Measurements from ENCODE around the gene CEACAM16. TPM values are rescaled to one million over a fixed set of nuclear protein-coding genes. Genes with fewer than 3 reads are reported as not detected.

Gene CEACAM16
- total RNA-seq, 2 donors from 2014 or later = not detected

- no peak overlapping the region for H3K4me3 ChIP-seq
- H3K27me3 ChIP-seq (replicated peaks; ENCODE audit: insufficient read depth) = no peaks in the 10 kb centered on the region
- TF ChIP-seq CTCF (IDR thresholded peaks at IDR 0.05) = no peak
- H3K27ac ChIP-seq = peak overlapping the region; percentile 67 to 70
- DNase-seq (ENCODE audit: low spot score) (no peak), ATAC-seq (ENCODE audit: insufficient number of reproducible peaks, low FRiP score, low read depth) (peak; percentile 3)
- no peaks in the 10 kb centered on the region for H3K9me3 ChIP-seq
- H3K36me3 ChIP-seq = no peaks in the 10 kb centered on the region
- peaks cover 50 to 75% of the 10 kb centered on the region in 2 donors for H3K4me1 ChIP-seq (ENCODE audit: control insufficient read depth in 1 of 2, low read depth in 2 of 2)
Measured at GRCh38 chr19:44741258-44741731, 42.3 kb downstream of the CEACAM16 start.

- no peak for TF ChIP-seq CTCF (IDR thresholded peaks at IDR 0.05)
- Histone ChIP-seq H3K4me1 (ENCODE audit: control insufficient read depth in 1 of 2, low read depth in 2 of 2) (peaks cover 50 to 80% of the 10 kb centered on the region in 2 donors), H3K27me3 (replicated peaks; ENCODE audit: insufficient read depth) (no peaks in the 10 kb centered on the region), H3K36me3 (no peaks in the 10 kb centered on the region), H3K4me3 (peak overlapping the region; percentile 10), H3K9me3 (no peaks in the 10 kb centered on the region), H3K27ac (peak overlapping the region; percentile 67 to 85)
- peak; percentile 96 for DNase-seq (ENCODE audit: low spot score)
- ATAC-seq (ENCODE audit: insufficient number of reproducible peaks, low FRiP score, low read depth) = peak; percentile 89
Measured at GRCh38 chr19:44741841-44742329, 42.9 kb downstream of the CEACAM16 start.

GRCh38 chr19:44742330-44743061 is 43.5 kb downstream of the CEACAM16 start:
- Histone ChIP-seq H3K27ac (peak overlapping the region; percentile 67 to 85), H3K9me3 (no peaks in the 10 kb centered on the region), H3K4me1 (ENCODE audit: control insufficient read depth in 1 of 2, low read depth in 2 of 2) (peaks cover 50 to 78% of the 10 kb centered on the region in 2 donors), H3K27me3 (replicated peaks; ENCODE audit: insufficient read depth) (no peaks in the 10 kb centered on the region), H3K4me3 (peak overlapping the region; percentile 10), H3K36me3 (no peaks in the 10 kb centered on the region)
- DNase-seq (ENCODE audit: low spot score) (no peak), ATAC-seq (ENCODE audit: insufficient number of reproducible peaks, low FRiP score, low read depth) (no peak)
- TF ChIP-seq CTCF (IDR thresholded peaks at IDR 0.05) = no peak

- Histone ChIP-seq H3K27me3 (replicated peaks; ENCODE audit: insufficient read depth) (no peaks in the 10 kb centered on the region), H3K4me1 (ENCODE audit: control insufficient read depth in 1 of 2, low read depth in 2 of 2) (peaks cover 56 to 70% of the 10 kb centered on the region in 2 donors), H3K27ac (peak overlapping the region; percentile 81 to 92), H3K4me3 (no peak overlapping the region), H3K9me3 (no peaks in the 10 kb centered on the region), H3K36me3 (no peaks in the 10 kb centered on the region)
- ATAC-seq (ENCODE audit: insufficient number of reproducible peaks, low FRiP score, low read depth) (no peak), DNase-seq (ENCODE audit: low spot score) (no peak)
- TF ChIP-seq CTCF (IDR thresholded peaks at IDR 0.05) = no peak
Measured at GRCh38 chr19:44744871-44745332, 46.0 kb downstream of the CEACAM16 start.

GRCh38 chr19:44745341-44745831 is 46.4 kb downstream of the CEACAM16 start:
- H3K27ac ChIP-seq = peak overlapping the region; percentile 81 to 92
- no peaks in the 10 kb centered on the region for H3K27me3 ChIP-seq (replicated peaks; ENCODE audit: insufficient read depth)
- no peaks in the 10 kb centered on the region for H3K36me3 ChIP-seq
- no peak for TF ChIP-seq CTCF (IDR thresholded peaks at IDR 0.05)
- no peak for ATAC-seq (ENCODE audit: insufficient number of reproducible peaks, low FRiP score, low read depth)
- no peak for DNase-seq (ENCODE audit: low spot score)
- no peaks in the 10 kb centered on the region for H3K9me3 ChIP-seq
- H3K4me3 ChIP-seq = no peak overlapping the region
- H3K4me1 ChIP-seq (ENCODE audit: control insufficient read depth in 1 of 2, low read depth in 2 of 2) = peaks cover 56 to 72% of the 10 kb centered on the region in 2 donors

Data from thoracic aorta (tissue), 2 donors.